ENCODE data around the gene HNMT. TPM values are rescaled to one million over a fixed set of nuclear protein-coding genes. Genes with fewer than 3 reads are reported as not detected.

Gene HNMT
- polyA plus RNA-seq, 1 donor from 2014 or later, result not detected

- Histone ChIP-seq H3K9me3 (ENCODE audit: low read length) (no peaks in the 10 kb centered on the region), H3K4me2 (ENCODE audit: low read length) (no peak overlapping the region), H3K27ac (ENCODE audit: low read length) (no peak overlapping the region), H3K36me3 (ENCODE audit: insufficient read depth, low read length) (no peaks in the 10 kb centered on the region), H3K27me3 (ENCODE audit: insufficient read depth, low read depth, low read length) (no peaks in the 10 kb centered on the region), H3K79me2 (replicated peaks; ENCODE audit: insufficient read depth, low read length) (no peaks in the 10 kb centered on the region), H3K4me3 (ENCODE audit: low read length) (no peak overlapping the region), H3F3A (ENCODE audit: insufficient read depth, low read length, poor library complexity, severe bottlenecking) (no peaks in the 10 kb centered on the region), H2AFZ (ENCODE audit: low read depth, low read length) (no peak overlapping the region), H3K9me2 (ENCODE audit: insufficient read depth, low read length) (no peaks in the 10 kb centered on the region), H3K9ac (ENCODE audit: low read length) (no peak overlapping the region), H4K20me1 (ENCODE audit: insufficient read depth) (no peaks in the 10 kb centered on the region)
- no peak for TF ChIP-seq EZH2 (IDR thresholded peaks at IDR 0.05; ENCODE audit: borderline replicate concordance, insufficient read depth, low read length, poor library complexity, severe bottlenecking)
- no peak for TF ChIP-seq EP300 (conservative IDR thresholded peaks at IDR 0.05; ENCODE audit: poor library complexity, severe bottlenecking)
- no peak for TF ChIP-seq SMC3 (conservative IDR thresholded peaks at IDR 0.05; ENCODE audit: poor library complexity)
Measured at GRCh38 chr2:138003411-138003810, 39.1 kb downstream of the HNMT start.

- TF ChIP-seq MXI1 (conservative IDR thresholded peaks at IDR 0.05; ENCODE audit: poor library complexity, severe bottlenecking) (no peak), POLR2AphosphoS5 (IDR thresholded peaks at IDR 0.05) (no peak)
Measured at GRCh38 chr2:138007431-138007830, 43.2 kb downstream of the HNMT start.

GRCh38 chr2:138009622-138010021, 45.3 kb downstream of the HNMT start:
- Histone ChIP-seq H4K20me1 (ENCODE audit: insufficient read depth) (no peaks in the 10 kb centered on the region), H3F3A (ENCODE audit: insufficient read depth, low read length, poor library complexity, severe bottlenecking) (no peaks in the 10 kb centered on the region), H3K36me3 (ENCODE audit: insufficient read depth, low read length) (no peaks in the 10 kb centered on the region), H3K9me3 (ENCODE audit: low read length) (no peaks in the 10 kb centered on the region), H3K27me3 (ENCODE audit: insufficient read depth, low read depth, low read length) (no peaks in the 10 kb centered on the region), H3K4me2 (ENCODE audit: low read length) (no peak overlapping the region), H3K9ac (ENCODE audit: low read length) (no peak overlapping the region), H2AFZ (ENCODE audit: low read depth, low read length) (no peak overlapping the region), H3K4me3 (ENCODE audit: low read length) (no peak overlapping the region), H3K27ac (ENCODE audit: low read length) (no peak overlapping the region), H3K9me2 (ENCODE audit: insufficient read depth, low read length) (no peaks in the 10 kb centered on the region), H3K79me2 (replicated peaks; ENCODE audit: insufficient read depth, low read length) (no peaks in the 10 kb centered on the region)
- TF ChIP-seq EZH2 (IDR thresholded peaks at IDR 0.05; ENCODE audit: borderline replicate concordance, insufficient read depth, low read length, poor library complexity, severe bottlenecking) (no peak), MXI1 (conservative IDR thresholded peaks at IDR 0.05; ENCODE audit: poor library complexity, severe bottlenecking) (no peak), EP300 (conservative IDR thresholded peaks at IDR 0.05; ENCODE audit: poor library complexity, severe bottlenecking) (no peak), RAD21 (conservative IDR thresholded peaks at IDR 0.05) (no peak)

More at GRCh38 chr2:138007431-138007830, 43.2 kb downstream of the HNMT start:
- no peak overlapping the region for H3K9ac ChIP-seq (ENCODE audit: low read length)
- H3K4me3 ChIP-seq (ENCODE audit: low read length), result no peak overlapping the region
- no peaks in the 10 kb centered on the region for H3K9me3 ChIP-seq (ENCODE audit: low read length)
- no peak overlapping the region for H2AFZ ChIP-seq (ENCODE audit: low read depth, low read length)
- H3K4me2 ChIP-seq (ENCODE audit: low read length), result no peak overlapping the region
- no peaks in the 10 kb centered on the region for H3F3A ChIP-seq (ENCODE audit: insufficient read depth, low read length, poor library complexity, severe bottlenecking)
- no peaks in the 10 kb centered on the region for H3K79me2 ChIP-seq (replicated peaks; ENCODE audit: insufficient read depth, low read length)
- H3K27me3 ChIP-seq (ENCODE audit: insufficient read depth, low read depth, low read length), result no peaks in the 10 kb centered on the region
- no peaks in the 10 kb centered on the region for H4K20me1 ChIP-seq (ENCODE audit: insufficient read depth)
- H3K9me2 ChIP-seq (ENCODE audit: insufficient read depth, low read length), result no peaks in the 10 kb centered on the region
- no peaks in the 10 kb centered on the region for H3K36me3 ChIP-seq (ENCODE audit: insufficient read depth, low read length)
- H3K27ac ChIP-seq (ENCODE audit: low read length), result no peak overlapping the region

- H3K9me2 ChIP-seq (ENCODE audit: insufficient read depth, low read length), result no peaks in the 10 kb centered on the region
- no peaks in the 10 kb centered on the region for H3K9me3 ChIP-seq (ENCODE audit: low read length)
- no peak overlapping the region for H3K4me2 ChIP-seq (ENCODE audit: low read length)
- no peak overlapping the region for H3K9ac ChIP-seq (ENCODE audit: low read length)
- H3K36me3 ChIP-seq (ENCODE audit: insufficient read depth, low read length), result no peaks in the 10 kb centered on the region
- H2AFZ ChIP-seq (ENCODE audit: low read depth, low read length), result no peak overlapping the region
- no peaks in the 10 kb centered on the region for H3K27me3 ChIP-seq (ENCODE audit: insufficient read depth, low read depth, low read length)
- TF ChIP-seq CTCF (IDR thresholded peaks at IDR 0.05; ENCODE audit: poor library complexity, severe bottlenecking) (no peak), MXI1 (conservative IDR thresholded peaks at IDR 0.05; ENCODE audit: poor library complexity, severe bottlenecking) (no peak), TAF1 (IDR thresholded peaks at IDR 0.05; ENCODE audit: low read depth) (no peak), RAD21 (conservative IDR thresholded peaks at IDR 0.05) (no peak), SMC3 (conservative IDR thresholded peaks at IDR 0.05; ENCODE audit: poor library complexity) (no peak), EP300 (conservative IDR thresholded peaks at IDR 0.05; ENCODE audit: poor library complexity, severe bottlenecking) (no peak), POLR2AphosphoS5 (IDR thresholded peaks at IDR 0.05) (no peak), REST (IDR thresholded peaks at IDR 0.05; ENCODE audit: borderline replicate concordance) (no peak), EZH2 (IDR thresholded peaks at IDR 0.05; ENCODE audit: borderline replicate concordance, insufficient read depth, low read length, poor library complexity, severe bottlenecking) (no peak)
- H3F3A ChIP-seq (ENCODE audit: insufficient read depth, low read length, poor library complexity, severe bottlenecking), result no peaks in the 10 kb centered on the region
- no peak overlapping the region for H3K4me3 ChIP-seq (ENCODE audit: low read length)
- no peaks in the 10 kb centered on the region for H4K20me1 ChIP-seq (ENCODE audit: insufficient read depth)
- H3K27ac ChIP-seq (ENCODE audit: low read length), result no peak overlapping the region
- no peaks in the 10 kb centered on the region for H3K79me2 ChIP-seq (replicated peaks; ENCODE audit: insufficient read depth, low read length)
Measured at GRCh38 chr2:138010890-138011289, 46.6 kb downstream of the HNMT start.
